HepG2 (cell line): ENCODE measurements around the gene DAPK1.

Experiments
- CREB1 ChIP-seq, 2 experiments: fragments of 450-650 bp in 1 of 2; IDR thresholded peaks; 2 replicates each; pipeline ENCODE4 v1.6.1; 2016 to 2017; ENCODE audit warnings: control low read depth in 1 of 2, mild to moderate bottlenecking in 1 of 2, missing compliant biosample characterization in 1 of 2, missing genetic modification characterization in 1 of 2
- FOXM1 ChIP-seq: sonication (generic); formaldehyde crosslinking; IDR thresholded peaks from 2 replicates; pipeline ENCODE4 v1.5.0; 2020; ENCODE audit warnings: missing genetic modification reagents
- GZF1 ChIP-seq: sonication (generic); formaldehyde crosslinking; IDR thresholded peaks from 2 replicates; pipeline ENCODE4 v1.5.1; 2020; ENCODE audit warnings: mild to moderate bottlenecking, missing genetic modification reagents
- HBP1 ChIP-seq: IDR thresholded peaks from 2 replicates; pipeline ENCODE4 v1.6.1; 2016; ENCODE audit warnings: low read depth, control low read depth
- HINFP ChIP-seq: sonication (generic); formaldehyde crosslinking; IDR thresholded peaks from 2 replicates; pipeline ENCODE4 v1.4.0; 2020; ENCODE audit warnings: low read depth, mild to moderate bottlenecking, missing genetic modification reagents
- IRX3 ChIP-seq: sonication (generic); formaldehyde crosslinking; IDR thresholded peaks from 2 replicates; pipeline ENCODE4 v1.8.1; 2023; ENCODE audit warnings: mild to moderate bottlenecking, low read depth, missing genetic modification reagents, borderline replicate concordance
- NR2C2 ChIP-seq: sonication (generic); formaldehyde crosslinking; IDR thresholded peaks from 2 replicates; pipeline ENCODE4 v1.4.0; 2020; ENCODE audit warnings: missing genetic modification reagents, mild to moderate bottlenecking, moderate library complexity, borderline replicate concordance
- POLR2AphosphoS5 ChIP-seq: IDR thresholded peaks from 2 replicates; pipeline ENCODE4 v1.6.1; 2012; ENCODE audit warnings: low read depth, low read length
- THAP7 ChIP-seq: sonication (generic); formaldehyde crosslinking; IDR thresholded peaks from 2 replicates; pipeline ENCODE4 v1.8.1; 2023; ENCODE audit warnings: mild to moderate bottlenecking, missing genetic modification reagents
- ZBTB10 ChIP-seq: sonication (generic); formaldehyde crosslinking; IDR thresholded peaks from 2 replicates; pipeline ENCODE4 v1.4.0; 2020; ENCODE audit warnings: missing genetic modification reagents, borderline replicate concordance
- ZNF362 ChIP-seq: sonication (generic); formaldehyde crosslinking; IDR thresholded peaks from 2 replicates; pipeline ENCODE4 v1.4.0; 2020; ENCODE audit warnings: missing genetic modification reagents, mild to moderate bottlenecking, borderline replicate concordance
- ZNF510 ChIP-seq: sonication (generic); formaldehyde crosslinking; IDR thresholded peaks from 2 replicates; pipeline ENCODE4 v1.4.0; 2020; ENCODE audit warnings: low read depth, mild to moderate bottlenecking, missing genetic modification reagents

GRCh38 chr9:87748881-87749280 is 251.2 kb downstream of the DAPK1 start:
- TF ChIP-seq FOXM1 (no peak), GZF1 (CRISPR knock-in tag) (no peak), CREB1 (IDR thresholded peaks at IDR 0.05) (no peak), CREB1 (CRISPR knock-in tag; IDR thresholded peaks at IDR 0.05) (no peak), THAP7 (CRISPR knock-in tag) (no peak), ZBTB10 (CRISPR knock-in tag) (no peak), HBP1 (CRISPR knock-in tag) (no peak), HINFP (CRISPR knock-in tag) (no peak), IRX3 (CRISPR knock-in tag) (no peak), ZNF510 (CRISPR knock-in tag) (no peak), NR2C2 (CRISPR knock-in tag) (no peak), POLR2AphosphoS5 (no peak), ZNF362 (CRISPR knock-in tag) (no peak)
